Breast epithelium (tissue), 3 donors: ENCODE measurements around the gene SMCO4.

Experiments
- POLR2A ChIP-seq: fragments of 450-650 bp; IDR thresholded peaks from one replicate; pipeline ENCODE4 v1.6.1; 2016; ENCODE audit warnings: antibody characterized with exemption, mild to moderate bottlenecking, moderate library complexity
- POLR2AphosphoS5 ChIP-seq, 3 donors: sonication (generic); formaldehyde crosslinking; IDR thresholded peaks; one replicate each; pipeline ENCODE4 v1.6.1; 2017; ENCODE audit warnings: antibody characterized with exemption in 3 of 3
- TF ChIP-seq, protein P1 (sequence below), 3 donors: fragments of 450-650 bp; IDR thresholded peaks; one replicate each; pipeline ENCODE4 v1.5.1; 2016 to 2017; ENCODE audit warnings: antibody characterized with exemption in 3 of 3, mild to moderate bottlenecking in 3 of 3, moderate library complexity in 3 of 3

DNA sequence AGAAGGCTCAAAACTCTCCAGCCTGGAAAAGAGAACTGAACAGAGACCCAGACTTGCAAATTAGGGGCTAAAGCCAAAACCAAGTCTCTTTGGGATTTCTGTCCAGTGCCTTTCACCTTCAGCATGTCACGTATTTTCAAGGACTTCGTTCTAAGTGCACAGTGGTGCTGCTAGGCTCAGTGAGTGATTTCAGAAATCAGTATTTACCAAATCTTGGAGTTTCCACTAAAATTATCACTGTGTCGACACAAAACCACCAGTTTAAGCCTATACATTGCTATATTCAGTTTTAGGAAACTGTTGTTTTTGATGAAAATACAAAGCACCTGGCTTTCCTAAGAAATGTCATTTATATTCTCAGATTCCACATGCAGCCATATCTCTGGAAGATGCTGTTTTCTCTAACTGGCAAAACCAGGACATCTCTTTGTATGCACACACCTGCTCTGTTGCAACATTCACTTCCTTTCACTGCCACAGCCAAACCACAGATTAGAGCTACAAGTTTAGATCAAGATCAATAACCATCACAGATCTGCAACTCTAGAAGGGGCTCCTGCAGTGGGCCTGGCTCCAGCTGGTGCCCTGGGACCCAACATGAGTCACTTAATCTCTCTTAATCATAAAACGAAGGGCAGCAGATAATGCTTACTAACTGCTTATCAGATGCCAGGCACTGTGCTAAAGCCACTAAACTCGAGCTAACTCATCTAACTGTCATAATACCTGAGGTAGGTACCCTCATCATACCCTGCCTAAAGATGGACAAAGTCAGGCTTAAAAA, 22.3 kb downstream of the SMCO4 start:
- TF ChIP-seq POLR2A (no peak), POLR2AphosphoS5 (IDR thresholded peaks at IDR 0.05) (no peak)
- TF ChIP-seq, protein P1, sequence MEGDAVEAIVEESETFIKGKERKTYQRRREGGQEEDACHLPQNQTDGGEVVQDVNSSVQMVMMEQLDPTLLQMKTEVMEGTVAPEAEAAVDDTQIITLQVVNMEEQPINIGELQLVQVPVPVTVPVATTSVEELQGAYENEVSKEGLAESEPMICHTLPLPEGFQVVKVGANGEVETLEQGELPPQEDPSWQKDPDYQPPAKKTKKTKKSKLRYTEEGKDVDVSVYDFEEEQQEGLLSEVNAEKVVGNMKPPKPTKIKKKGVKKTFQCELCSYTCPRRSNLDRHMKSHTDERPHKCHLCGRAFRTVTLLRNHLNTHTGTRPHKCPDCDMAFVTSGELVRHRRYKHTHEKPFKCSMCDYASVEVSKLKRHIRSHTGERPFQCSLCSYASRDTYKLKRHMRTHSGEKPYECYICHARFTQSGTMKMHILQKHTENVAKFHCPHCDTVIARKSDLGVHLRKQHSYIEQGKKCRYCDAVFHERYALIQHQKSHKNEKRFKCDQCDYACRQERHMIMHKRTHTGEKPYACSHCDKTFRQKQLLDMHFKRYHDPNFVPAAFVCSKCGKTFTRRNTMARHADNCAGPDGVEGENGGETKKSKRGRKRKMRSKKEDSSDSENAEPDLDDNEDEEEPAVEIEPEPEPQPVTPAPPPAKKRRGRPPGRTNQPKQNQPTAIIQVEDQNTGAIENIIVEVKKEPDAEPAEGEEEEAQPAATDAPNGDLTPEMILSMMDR (IDR thresholded peaks at IDR 0.05): no peak
